Spleen (tissue), 11 donors: ENCODE data around the gene SNRPD3. TPM values are rescaled to one million over a fixed set of nuclear protein-coding genes. Genes with fewer than 3 reads are reported as not detected.

ENCODE experiments used
- DNase-seq: peaks from one replicate; pipeline ENCODE4 v3.0.0-alpha.2; 2020
- H3K27ac ChIP-seq, 8 donors: fragments of 200-600 bp; sonication (generic) in 7 of 8; 1 replicate in 4 of 8; 2 replicates in 4 of 8; pipeline versions ENCODE4 v1.5.0 to v1.8.0; 2016 to 2021; ENCODE audit warnings: inconsistent platforms in 4 of 8, mild to moderate bottlenecking in 4 of 8, moderate library complexity in 1 of 8
- H3K27me3 ChIP-seq, 7 donors: fragments of 200-600 bp; sonication (generic) in 6 of 7; replicated peaks in 1 of 7; 1 replicate in 4 of 7; 2 replicates in 3 of 7; pipeline versions ENCODE4 v1.5.0 to v1.8.0; 2016 to 2021; ENCODE audit warnings: inconsistent platforms in 3 of 7, mild to moderate bottlenecking in 1 of 7
- H3K36me3 ChIP-seq, 6 donors: fragments of 200-600 bp; sonication (generic) in 5 of 6; 1 replicate in 4 of 6; 2 replicates in 2 of 6; pipeline versions ENCODE4 v1.5.0 to v1.8.0; 2016 to 2021; ENCODE audit warnings: inconsistent platforms in 2 of 6
- H3K4me1 ChIP-seq, 6 donors: fragments of 200-600 bp; sonication (generic) in 5 of 6; 1 replicate in 3 of 6; 2 replicates in 3 of 6; pipeline versions ENCODE4 v1.5.0 to v1.8.0; 2016 to 2021; ENCODE audit warnings: inconsistent platforms in 3 of 6
- H3K4me3 ChIP-seq, 8 donors: fragments of 200-600 bp; sonication (generic) in 7 of 8; 1 replicate in 4 of 8; 2 replicates in 4 of 8; pipeline versions ENCODE4 v1.5.0 to v1.8.0; 2016 to 2021; ENCODE audit warnings: inconsistent platforms in 4 of 8, mild to moderate bottlenecking in 4 of 8, moderate library complexity in 2 of 8
- H3K9me3 ChIP-seq, 8 donors: fragments of 200-600 bp; sonication (generic) in 7 of 8; 1 replicate in 4 of 8; 2 replicates in 4 of 8; pipeline versions ENCODE4 v1.5.0 to v1.8.0; 2016 to 2021; ENCODE audit warnings: inconsistent platforms in 4 of 8
- CTCF ChIP-seq, 11 experiments: fragments of 200-600 bp in 7 of 11; fragments of 450-650 bp in 4 of 11; sonication (generic) in 4 of 11; IDR thresholded peaks in 8 of 11; conservative IDR thresholded peaks in 3 of 11; 1 replicate in 7 of 11; 2 replicates in 4 of 11; pipeline versions ENCODE4 v1.4.0 to v1.8.0; 2016 to 2021; ENCODE audit warnings: antibody characterized with exemption in 11 of 11, inconsistent platforms in 4 of 11, mild to moderate bottlenecking in 1 of 11
- POLR2A ChIP-seq, 3 donors: fragments of 450-650 bp; IDR thresholded peaks; one replicate each; pipeline ENCODE4 v1.5.1; 2017; ENCODE audit warnings: antibody characterized with exemption in 3 of 3, mild to moderate bottlenecking in 1 of 3
- POLR2AphosphoS5 ChIP-seq, 3 donors: sonication (generic); formaldehyde crosslinking; IDR thresholded peaks; one replicate each; pipeline ENCODE4 v1.5.1; 2017; ENCODE audit warnings: antibody characterized with exemption in 3 of 3
- WGBS, 5 donors: extraction: QIAGEN DNeasy Blood & Tissue Kit in 3 of 5; methylation state at CpG; one replicate each; pipeline versions ENCODE4 v1.1.5 to v1.1.7; 2013 to 2018; 5-methylcytosine and 5-hydroxymethylcytosine counted together
- intact Hi-C: fragments of 100-400 bp; cut with DNase I; formaldehyde crosslinking; loops from one replicate; pipeline ENCODE4 v1.15.0; 2023; ENCODE audit warnings: low total_unique reads
- polyA plus RNA-seq, 3 donors: library from polyadenylated mRNA; stranded (reverse); fragments of 200-250 nt; gene quantifications; one replicate each; pipeline ENCODE4 v1.2.1, GENCODE V29; 2013
- total RNA-seq, 7 donors: library from RNA; depleted of rRNA in 3 of 7; stranded (reverse); fragments of >200 nt in 3 of 7; fragmentation: NEBNext Ultra II Directional in 4 of 7; extraction: Animal tissue kit (Norgen Biotek cat#: 25700) in 4 of 7; gene quantifications; one replicate each; pipeline versions ENCODE4 v1.1.0 to v1.2.1, GENCODE V29; 2016 to 2021
- donor health status: healthy with polysubstance abuse.
- donor health status: DM: no; HTN: no; CAD: no; lungs with moderate emphysema.
- donor health status: DM: no; HTN: no; CAD: no.
- donor health status: Bipolar disorder and iron deficiency.
- donor health status: healthy.
- donor health status: DM: no; HTN: no; CAD: no.
- donor health status: DM: yes; HTN: yes; CAD: no.

Gene SNRPD3
- total and polyA plus RNA-seq, 10 donors, result 52.0 to 142 (median 92.5) TPM

GRCh38 chr22:24553597-24554312 lies 2.0 kb upstream of the SNRPD3 start:
- peak; percentile 76 for DNase-seq
- peaks cover 0 to 50% (median 27%) of the 10 kb centered on the region in 6 donors for H3K36me3 ChIP-seq
- peak overlapping the region; percentile 94 to 99 (median 98) for H3K27ac ChIP-seq
- peaks cover 44 to 85% (median 78%) of the 10 kb centered on the region in 6 donors for H3K4me1 ChIP-seq
- peak overlapping the region; percentile 83 to 99 (median 94) for H3K4me3 ChIP-seq
- no peaks in the 10 kb centered on the region for H3K27me3 ChIP-seq
- intact Hi-C loops, result no loop called here
- H3K9me3 ChIP-seq, result no peaks in the 10 kb centered on the region
- 46 to 58% (median 52%) methylated on average over 10 to 12 of the region's 12 CpGs for WGBS, 5 donors
- TF ChIP-seq POLR2A (IDR thresholded peaks at IDR 0.05), result no peak
- TF ChIP-seq CTCF (IDR thresholded peaks at IDR 0.05 in 8 of 11, conservative IDR thresholded peaks at IDR 0.05 in 3 of 11), result no peak
- TF ChIP-seq POLR2AphosphoS5 (IDR thresholded peaks at IDR 0.05), result no peak

- WGBS, 5 donors, result 0 to 1% (median 0%) methylated on average over 30 to 64 of the region's 64 CpGs
- TF ChIP-seq POLR2AphosphoS5 (IDR thresholded peaks at IDR 0.05) (peak; percentile 90 to 93 (median 91)), CTCF (IDR thresholded peaks at IDR 0.05 in 8 of 11, conservative IDR thresholded peaks at IDR 0.05 in 3 of 11) (no peak), POLR2A (IDR thresholded peaks at IDR 0.05) (peak in 2 of 3 donors; percentile 82 to 86)
- Histone ChIP-seq H3K36me3 (peaks cover 0 to 50% (median 29%) of the 10 kb centered on the region in 6 donors), H3K9me3 (no peaks in the 10 kb centered on the region), H3K4me1 (peaks cover 52 to 86% (median 81%) of the 10 kb centered on the region in 6 donors), H3K4me3 (peak within 1 kb of the TSS; percentile 83 to 99 (median 94)), H3K27ac (peak within 1 kb of the TSS; percentile 94 to 99 (median 98)), H3K27me3 (no peaks in the 10 kb centered on the region)
- DNase-seq, result no peak
- intact Hi-C loops, result no loop called here
Measured at GRCh38 chr22:24554313-24555164, 1.3 kb upstream of the SNRPD3 start, which contains the start of gene GUCD1. Gene GUCD1, minus strand, starts transcription at chr22:24555138. Its CDS starts 147 bp downstream, at chr22:24554991.

GRCh38 chr22:24559471-24559870 lies 3.7 kb downstream of the SNRPD3 start:
- no peak for TF ChIP-seq POLR2AphosphoS5 (IDR thresholded peaks at IDR 0.05)
- TF ChIP-seq CTCF (IDR thresholded peaks at IDR 0.05 in 8 of 11, conservative IDR thresholded peaks at IDR 0.05 in 3 of 11), result no peak
- no peak for TF ChIP-seq POLR2A (IDR thresholded peaks at IDR 0.05)
- intact Hi-C loops, result no loop called here
- 55 to 75% (median 72%) methylated on average over 4 of the region's 4 CpGs for WGBS, 5 donors
- peak; percentile 39 for DNase-seq
- H3K27me3 ChIP-seq, result no peaks in the 10 kb centered on the region
- no peak overlapping the region for H3K4me3 ChIP-seq
- peak overlapping the region in 2 of 8 donors; percentile 3 to 19 for H3K27ac ChIP-seq
- peaks cover 0 to 74% (median 46%) of the 10 kb centered on the region in 6 donors for H3K36me3 ChIP-seq
- no peaks in the 10 kb centered on the region for H3K9me3 ChIP-seq
- H3K4me1 ChIP-seq, result peaks cover 40 to 84% (median 66%) of the 10 kb centered on the region in 6 donors
